Glomerular endothelial cell (primary cell): ENCODE results near the gene ASXL2. TPM values are rescaled to one million over a fixed set of nuclear protein-coding genes. Genes with fewer than 3 reads are reported as not detected.
"Not testable (repeated sequence)": the region's sequence is repeated elsewhere in the genome, so short reads cannot be mapped to it uniquely, and the experiment has no call there.

Experiments
- DNase-seq: peaks from one replicate; pipeline ENCODE4 v3.0.0-alpha.2; 2011; ENCODE audit warnings: low read depth, low spot score; ENCODE audit errors: extremely low read depth
- total RNA-seq: library from RNA; depleted of rRNA; stranded (reverse); fragments of >200 nt; gene quantifications from 2 replicates; pipeline ENCODE4 v1.2.3, GENCODE V29; 2015

Gene ASXL2
- total RNA-seq, 1 donor from 2014 or later: 22.6 TPM

DNA sequence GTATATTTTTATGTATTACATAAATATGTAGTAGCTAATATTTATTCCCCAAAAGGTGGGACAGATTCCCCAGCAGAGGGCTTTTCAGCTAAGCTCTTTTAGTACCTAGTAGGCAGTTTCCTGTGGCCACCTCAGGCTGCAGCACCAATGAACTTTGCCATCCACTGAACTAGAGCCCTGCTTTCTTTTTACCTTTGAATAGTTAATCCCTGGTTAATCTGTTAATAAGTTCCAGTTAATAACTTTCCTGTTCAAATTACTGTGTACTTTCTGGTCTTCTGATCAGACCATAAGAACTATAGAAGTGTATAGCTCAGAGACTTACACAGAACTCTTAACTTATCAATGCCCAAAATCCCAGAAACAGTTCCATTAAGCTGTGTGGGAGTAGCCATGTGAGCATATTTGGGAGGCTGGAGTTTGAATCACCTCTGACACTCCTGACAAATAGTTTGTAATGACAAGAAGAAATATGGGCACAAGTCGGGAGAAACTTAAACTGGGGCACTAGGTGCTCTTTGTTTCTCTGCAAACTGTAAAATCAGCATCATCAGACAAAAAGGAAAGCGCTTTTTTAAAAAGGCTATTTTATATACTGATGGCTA lies 40.0 kb downstream of the ASXL2 start:
- no peak for DNase-seq

DNA sequence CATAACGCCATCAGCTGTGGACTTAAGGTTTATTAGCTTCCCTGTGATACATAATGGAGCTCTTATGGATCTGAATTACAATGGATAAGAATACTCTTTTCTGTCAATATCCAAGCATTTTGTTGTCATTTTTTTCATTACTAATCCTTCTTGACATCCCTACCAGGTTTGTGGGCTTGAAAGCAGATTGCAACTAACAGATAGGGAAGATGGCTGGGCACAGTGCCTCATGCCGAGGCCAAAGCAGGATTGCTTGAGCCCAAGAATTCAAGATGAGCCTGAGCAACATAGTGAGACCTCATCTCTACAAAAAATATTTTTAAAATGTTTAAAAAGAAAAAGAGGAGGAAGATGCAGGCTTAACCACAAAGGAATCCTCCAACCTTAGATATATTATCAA lies 42.4 kb downstream of the ASXL2 start:
- no peak for DNase-seq

DNA sequence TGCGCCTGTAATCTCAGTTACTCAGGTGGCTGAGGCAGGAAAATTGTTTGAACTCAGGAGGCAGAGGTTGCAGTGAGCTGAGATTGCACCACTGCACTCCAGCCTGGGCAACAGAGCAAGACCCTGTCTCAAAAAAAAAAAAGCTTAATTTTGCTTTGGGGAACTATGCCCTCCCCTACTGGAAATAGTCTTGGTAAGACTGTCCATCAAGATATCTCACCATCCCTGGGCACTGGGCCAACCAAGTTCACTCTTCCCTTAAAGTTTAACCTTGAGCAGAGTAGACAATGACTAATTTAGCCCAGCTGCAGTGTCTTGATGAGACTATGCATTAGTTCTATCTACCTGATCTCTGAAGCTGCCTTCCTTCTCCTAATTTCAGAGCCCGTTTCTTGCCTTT lies 44.7 kb downstream of the ASXL2 start:
- DNase-seq: no peak

DNA sequence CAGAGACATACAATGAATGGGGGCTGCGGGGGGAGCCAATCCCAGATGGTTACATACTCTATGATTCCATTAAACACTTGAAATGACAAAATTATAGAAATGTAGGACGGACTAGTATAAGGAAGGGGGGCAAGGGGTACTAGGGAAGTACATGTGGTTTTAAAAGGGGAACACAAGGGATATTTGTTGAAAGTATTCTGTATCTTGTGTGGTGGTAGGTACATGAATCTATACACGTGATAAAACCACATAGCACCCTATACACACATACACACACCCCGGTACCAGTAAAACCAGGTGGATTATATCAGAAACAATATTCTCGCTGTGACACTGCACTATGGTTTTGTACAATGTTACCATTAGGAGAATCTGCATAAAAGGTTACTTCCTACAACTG lies 45.4 kb downstream of the ASXL2 start:
- DNase-seq: no peak

DNA sequence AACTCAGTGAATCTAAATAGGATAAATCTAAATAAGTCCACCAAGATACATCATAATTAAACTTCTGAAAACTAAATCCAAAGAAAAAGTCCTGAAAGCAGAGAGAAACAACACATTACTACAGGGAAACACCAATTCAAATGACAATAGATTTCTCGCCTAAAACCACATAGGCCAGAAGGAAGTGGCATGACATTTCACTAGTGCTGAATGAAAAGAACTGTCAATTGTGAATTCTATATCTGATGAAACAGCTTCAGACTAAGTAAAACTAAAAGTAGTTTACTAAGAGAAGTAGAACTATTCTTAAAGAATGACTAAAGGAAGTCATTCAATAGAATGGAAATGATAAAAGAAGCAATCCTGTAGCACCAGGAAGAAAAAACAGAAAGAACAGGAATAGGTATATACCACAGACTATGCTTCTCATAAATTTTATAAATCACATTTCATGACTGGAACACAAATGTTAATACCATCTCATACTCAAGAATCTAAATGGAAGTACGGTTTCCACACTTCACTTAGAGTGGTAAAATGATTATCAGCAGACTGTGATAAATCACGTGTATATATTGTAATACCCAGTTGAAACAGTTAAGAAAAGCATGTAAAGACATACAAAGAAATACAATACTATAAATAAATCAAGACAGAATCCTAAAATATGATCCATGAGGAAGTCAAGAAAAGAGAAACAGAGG lies 46.4 kb downstream of the ASXL2 start:
- DNase-seq: no peak

DNA sequence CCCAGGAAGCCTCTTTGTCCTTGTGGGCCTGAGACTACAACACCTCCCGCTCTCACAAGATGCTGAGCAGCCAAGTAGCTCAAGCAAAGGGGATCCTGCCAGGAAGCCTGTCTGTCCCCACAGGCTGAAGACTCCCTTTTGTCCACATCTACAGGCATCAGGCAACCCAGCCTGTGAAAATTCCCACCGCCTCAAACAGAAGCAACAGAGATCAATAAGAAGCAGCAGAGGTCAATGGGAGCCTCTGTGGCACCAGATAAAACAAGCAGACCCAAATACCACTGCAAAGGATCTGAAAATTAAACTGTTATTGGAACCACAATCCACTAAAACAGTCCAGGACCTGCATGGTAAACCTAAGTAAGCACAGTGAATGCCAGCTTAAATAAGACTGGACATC lies 48.5 kb downstream of the ASXL2 start:
- no peak for DNase-seq

DNA sequence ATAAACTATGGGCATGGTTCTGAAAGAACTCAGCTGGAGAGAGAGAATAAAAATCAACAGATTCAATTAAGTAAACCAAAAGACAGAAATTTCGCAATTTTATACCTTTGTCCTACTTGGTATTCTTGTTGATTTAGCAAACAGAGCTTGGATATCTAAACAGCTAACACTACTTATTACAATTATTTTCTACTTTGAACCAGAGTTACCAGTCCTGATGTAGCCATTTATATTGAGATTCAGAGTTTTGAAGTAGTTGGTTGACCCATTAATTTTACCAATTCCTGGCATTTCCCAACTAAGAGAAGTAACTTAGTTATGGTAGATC lies 48.9 kb downstream of the ASXL2 start:
- no peak for DNase-seq

DNA sequence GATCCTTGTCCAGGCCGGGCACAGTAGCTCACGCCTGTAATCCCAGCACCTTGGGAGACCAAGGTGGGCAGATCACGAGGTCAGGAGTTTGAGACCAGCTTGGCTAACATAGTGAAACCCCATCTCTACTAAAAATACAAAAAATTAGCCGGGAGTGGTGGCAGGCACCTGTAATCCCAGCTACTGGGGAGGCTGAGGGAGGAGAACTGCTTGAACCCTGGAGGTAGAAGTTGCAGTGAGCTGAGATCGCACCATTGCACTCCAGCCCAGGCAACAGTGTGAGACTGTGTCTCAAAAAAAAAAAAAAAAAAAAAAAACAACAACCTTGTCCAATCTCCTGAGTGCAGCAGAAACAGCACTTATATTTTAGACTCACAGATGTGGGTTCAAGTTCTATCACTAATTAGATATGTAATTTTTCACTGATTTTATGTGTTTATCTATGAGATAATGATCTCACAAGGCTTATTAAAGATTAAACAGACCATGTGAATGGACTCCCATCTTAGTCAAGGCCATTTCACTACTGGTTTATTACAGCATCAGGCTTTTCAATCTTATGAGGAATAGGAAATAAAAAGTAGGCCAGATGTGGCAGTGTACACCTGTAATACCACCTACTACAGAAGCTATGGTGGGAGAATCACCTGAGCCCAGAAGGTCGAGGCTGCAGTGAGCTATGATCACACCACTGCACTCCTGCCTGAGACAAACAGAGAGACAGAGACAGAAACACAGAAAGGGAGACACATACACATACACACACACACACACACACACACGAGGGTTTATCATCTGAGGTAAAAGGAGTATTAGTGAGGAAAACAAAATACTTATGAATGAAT lies 49.5 kb downstream of the ASXL2 start:
- DNase-seq: not testable (repeated sequence)

DNA sequence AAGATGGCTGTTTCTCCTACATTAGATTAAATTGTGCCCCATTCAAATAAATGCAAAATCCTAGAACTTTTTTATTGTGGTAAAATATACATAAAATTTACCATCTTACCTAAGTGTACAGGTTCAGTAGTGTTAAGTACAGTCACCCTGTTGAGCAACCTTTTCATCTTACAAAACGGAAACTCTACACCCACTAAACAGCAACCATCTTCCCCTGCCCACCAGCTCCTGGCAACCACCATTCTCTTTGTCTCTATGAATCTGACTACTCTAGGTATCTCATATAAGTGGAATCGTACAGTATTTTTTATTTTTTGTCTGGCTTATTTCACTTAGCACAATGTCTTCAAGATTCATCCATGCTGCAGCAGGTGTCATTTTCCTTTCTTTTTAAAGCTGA lies 53.0 kb downstream of the ASXL2 start:
- DNase-seq: no peak

DNA sequence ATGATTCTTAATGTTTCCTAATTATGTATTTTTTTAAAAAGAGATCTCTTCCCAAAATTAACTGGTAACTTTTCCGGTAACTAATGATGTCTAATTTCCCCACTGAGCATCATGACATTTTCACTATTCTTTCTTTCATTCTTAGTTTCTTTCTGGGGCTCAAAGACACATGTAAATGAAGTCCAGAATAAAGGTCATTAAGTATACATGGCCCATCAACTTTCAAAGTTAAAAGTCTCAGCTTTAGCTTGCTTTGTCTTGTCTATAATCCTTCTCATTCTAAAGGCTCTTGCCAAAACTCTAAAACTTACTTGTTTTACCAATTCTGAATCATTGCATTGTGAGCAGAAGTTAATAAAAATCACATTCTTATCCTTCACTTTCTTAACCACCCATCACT lies 53.6 kb downstream of the ASXL2 start:
- DNase-seq: no peak

DNA sequence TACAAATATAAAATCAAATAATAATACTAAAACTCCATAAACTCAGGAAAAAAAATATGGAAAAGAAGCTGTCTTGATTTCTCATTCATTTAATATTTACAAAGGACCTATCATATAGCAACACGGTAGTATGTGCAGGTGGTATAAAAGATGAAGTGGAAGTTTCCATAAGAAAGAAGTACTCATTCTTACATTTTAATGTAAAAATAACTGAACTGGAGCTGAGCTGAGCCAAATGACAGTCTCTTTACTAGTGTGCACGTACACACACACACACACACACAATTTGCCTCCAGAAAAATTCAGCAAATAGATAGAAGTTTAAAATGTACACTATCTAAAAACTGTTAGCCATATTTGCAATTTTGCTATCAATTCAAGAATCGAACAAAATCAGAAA lies 54.1 kb downstream of the ASXL2 start:
- DNase-seq: no peak

DNA sequence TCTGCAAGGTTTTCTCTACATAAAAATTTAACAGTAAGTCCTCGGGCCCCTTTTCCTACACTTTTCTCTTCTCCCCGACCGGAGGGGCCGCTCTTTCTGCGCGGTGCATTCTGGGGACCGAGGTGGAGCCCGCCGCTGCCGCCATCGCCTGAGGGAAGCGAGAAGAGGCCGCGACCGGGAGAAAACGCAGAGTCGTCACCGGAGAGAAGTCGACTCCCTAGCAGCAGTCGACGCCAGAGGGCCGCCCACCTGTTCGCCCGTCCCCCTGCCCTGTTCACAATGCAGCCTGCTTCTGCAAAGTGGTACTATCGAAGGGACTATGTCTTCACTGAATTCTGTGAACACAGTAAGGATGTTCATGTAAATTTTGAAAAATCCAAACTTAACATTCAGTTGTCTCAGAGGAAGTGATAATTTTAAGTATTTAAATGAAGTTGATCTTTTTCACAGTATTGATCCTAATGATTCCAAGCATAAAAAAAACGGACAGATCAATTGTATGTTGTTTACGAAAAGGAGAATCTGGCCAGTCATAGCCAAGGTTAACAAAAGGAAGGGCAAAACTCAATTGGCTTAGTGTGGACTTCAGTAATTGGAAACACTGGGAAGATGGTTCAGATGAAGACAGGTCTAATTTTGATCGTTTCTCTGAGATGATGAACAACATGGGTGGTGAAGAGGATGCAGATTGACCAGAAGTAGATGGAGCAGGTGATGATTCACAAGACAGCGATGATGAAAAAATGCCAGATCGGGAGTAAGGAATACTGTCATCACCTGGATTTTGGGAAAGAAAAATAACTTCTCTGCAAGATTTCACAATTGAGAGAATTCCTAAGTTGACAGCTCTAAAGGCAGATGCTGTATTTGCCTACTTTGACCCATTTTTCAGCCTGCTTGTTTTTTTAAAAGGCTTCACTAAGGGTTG lies 55.8 kb downstream of the ASXL2 start:
- DNase-seq: no peak

DNA sequence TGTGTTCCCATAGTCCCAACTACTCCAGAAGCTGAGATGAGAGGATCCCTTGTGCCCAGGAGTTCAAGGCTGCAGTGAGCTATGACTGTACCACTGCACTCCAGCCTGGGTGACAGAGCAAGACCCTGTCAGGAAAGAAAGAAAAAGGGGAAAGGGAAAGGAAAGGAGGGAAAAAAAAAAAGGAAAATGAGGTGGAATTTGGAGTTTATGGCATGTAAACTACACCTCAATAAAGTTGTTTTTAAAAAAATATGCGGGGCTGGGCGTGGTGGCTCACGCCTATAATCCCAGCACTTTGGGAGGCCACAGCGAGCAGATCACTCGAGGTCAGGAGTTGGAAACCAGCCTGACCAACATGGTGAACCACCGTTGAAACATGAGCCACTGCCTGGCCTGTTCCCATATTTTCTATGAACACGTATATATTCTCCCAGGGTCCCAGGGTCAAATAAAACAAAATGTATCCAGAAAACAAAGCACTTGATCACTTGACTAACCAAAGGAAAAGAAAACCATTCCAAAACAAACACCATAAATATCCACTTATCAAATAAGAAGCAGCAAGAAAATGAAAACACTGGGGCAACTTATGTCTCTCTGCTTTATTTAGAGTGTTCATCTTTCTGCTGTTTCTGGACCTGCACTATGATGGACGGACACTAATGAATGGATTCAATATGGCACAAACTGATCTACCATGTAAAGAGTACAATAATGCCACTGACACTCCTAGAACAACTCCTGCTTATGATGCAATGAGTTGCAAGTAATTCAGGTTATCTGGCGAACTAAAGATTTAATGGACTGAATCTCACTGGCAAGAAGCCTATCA lies 56.8 kb downstream of the ASXL2 start:
- DNase-seq: peak; percentile 23

DNA sequence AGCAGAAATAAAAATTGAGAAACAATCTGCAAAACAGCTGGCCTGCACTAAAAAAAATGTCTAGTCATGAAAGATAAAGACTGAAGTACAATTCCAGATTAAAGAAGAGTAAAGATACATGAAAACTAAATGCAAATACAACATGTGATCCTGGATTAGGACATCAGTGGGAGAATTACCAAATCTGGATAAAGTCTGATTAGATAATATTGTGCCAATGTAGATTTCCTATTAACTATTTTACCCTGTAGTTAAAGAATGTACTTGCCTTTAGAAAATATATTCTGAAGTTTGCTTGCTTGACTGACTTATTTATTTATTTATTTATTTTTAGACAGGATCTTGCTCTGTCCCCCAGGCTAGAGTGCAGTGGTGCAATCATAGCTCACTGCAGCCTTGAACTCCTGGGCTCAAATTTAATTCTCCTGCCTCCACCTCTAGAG lies 58.7 kb downstream of the ASXL2 start:
- DNase-seq: no peak

DNA sequence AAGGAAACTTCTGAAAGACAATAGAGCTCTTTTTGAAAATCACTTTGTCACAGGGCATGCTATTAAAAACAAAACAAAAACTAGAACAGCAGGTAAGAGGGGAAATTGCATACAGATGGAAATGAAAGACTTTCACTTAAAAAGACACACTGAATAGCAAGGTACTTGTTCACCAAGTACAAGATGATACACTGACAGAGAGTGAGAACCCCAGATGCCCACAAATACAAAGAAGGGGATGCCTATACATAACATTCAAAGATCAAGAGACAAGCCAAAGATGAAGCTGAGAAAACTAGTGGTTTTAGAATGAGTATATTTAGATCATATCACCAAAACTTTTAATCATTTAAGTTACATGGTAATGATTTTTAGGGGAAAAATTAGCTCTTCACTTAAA lies 60.7 kb downstream of the ASXL2 start:
- DNase-seq: no peak

DNA sequence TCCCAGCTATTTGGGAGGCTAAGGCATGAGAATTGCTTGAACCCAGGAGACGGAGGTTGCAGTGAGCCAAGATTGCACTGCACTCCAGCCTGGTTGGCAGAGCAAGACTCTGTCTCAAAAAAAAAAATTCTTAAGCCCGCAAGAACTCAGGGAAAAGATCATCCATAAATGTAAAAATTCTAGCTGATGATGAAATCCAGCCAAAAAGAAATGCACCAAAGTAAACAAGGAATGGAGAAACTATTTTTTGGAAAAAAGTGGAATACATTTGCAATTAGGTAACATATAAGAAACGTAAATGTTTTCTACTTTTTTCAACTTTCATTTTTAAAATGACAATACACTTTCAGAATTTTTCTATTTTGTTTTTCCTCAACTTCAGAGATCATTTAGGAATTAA lies 61.3 kb downstream of the ASXL2 start:
- DNase-seq: no peak

DNA sequence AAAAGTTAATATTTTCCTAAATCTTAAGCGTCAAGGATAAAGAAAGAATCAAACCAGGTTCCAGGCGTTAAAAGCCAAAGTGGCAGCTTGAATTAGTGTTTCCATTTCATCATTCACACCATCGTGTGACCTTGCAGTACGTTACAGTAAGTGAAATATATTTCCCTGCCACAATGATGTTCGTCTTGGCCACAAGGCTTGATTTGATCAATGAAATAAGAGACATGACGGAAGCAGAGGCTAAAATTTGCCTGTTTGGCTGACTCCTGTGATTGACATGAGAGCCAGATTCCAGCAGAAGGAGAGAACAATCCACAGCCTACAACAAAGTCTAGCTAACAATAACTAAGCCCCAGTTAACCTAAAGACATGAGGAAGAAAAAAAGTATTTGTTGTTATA lies 62.0 kb downstream of the ASXL2 start:
- no peak for DNase-seq

DNA sequence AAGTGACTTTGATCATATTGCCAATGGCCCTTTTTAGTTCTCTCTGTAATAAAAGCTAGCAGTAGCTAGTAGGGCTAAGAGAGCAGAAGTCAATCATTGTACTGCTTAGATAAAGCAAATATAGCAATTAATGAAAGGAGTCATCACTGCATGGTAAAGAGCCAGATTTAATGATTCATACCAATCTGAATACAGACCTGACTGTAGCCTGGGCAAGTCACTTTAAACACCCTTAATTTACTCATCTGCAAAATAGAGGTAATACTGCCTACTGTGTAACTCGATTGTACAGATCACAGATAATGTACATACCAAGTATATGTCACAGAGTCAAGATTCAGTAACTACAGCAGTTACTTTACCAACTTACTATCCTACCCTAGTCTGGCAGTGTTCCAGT lies 63.6 kb downstream of the ASXL2 start:
- no peak for DNase-seq

DNA sequence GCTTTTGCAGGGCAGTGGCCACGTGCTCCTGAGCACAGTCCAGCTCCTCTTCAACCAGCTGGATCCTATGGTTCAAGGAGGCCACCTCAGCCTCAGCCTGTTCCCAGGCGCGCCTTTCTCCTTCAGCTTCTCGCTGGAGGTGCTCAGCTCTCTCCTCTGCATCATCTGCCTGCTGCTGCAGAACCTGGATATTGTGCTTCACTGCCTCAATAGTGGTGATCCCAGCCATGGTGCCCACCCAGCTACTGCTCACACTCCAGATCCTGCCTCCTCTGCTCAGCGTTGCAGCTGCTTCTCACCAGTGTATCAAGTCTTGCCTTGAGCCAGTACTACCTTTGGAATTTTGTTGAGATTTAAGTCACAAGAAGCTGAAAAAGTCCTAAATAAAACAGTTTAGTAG lies 67.9 kb downstream of the ASXL2 start:
- DNase-seq: no peak

DNA sequence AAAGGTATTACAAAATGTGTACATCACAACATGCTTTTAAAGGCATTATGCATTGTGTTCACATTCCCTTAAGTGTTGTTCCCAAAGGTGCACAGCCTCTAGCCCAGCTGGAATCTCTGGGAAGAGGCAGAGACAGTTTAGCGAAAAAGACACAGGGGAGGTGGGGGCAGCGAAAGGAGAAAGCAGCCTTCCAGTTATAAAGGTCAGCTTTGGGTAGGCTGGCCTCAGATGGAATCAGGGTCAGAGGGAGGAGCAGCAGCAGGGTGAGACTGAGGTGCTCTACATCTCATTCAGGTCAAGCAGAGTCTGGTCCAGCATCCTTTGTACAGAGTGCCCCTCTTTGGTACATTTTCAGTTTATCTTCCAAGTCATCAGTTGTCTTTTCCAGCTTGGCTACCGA lies 68.6 kb downstream of the ASXL2 start:
- no peak for DNase-seq
